HG03378 (cell line): ENCODE results near the gene SFR1.
A peak's percentile ranks its signal among the peaks of the same experiment; 100 is the strongest.

ENCODE experiments used
- ATAC-seq: cut with Tn5 transposase; IDR thresholded peaks from one replicate; pipeline ENCODE4 v1.9.1; 2021; ENCODE audit warnings: mild to moderate bottlenecking, moderate library complexity; ENCODE audit not compliant: unreplicated experiment

SFR1 gene, protein sequence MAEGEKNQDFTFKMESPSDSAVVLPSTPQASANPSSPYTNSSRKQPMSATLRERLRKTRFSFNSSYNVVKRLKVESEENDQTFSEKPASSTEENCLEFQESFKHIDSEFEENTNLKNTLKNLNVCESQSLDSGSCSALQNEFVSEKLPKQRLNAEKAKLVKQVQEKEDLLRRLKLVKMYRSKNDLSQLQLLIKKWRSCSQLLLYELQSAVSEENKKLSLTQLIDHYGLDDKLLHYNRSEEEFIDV

DNA sequence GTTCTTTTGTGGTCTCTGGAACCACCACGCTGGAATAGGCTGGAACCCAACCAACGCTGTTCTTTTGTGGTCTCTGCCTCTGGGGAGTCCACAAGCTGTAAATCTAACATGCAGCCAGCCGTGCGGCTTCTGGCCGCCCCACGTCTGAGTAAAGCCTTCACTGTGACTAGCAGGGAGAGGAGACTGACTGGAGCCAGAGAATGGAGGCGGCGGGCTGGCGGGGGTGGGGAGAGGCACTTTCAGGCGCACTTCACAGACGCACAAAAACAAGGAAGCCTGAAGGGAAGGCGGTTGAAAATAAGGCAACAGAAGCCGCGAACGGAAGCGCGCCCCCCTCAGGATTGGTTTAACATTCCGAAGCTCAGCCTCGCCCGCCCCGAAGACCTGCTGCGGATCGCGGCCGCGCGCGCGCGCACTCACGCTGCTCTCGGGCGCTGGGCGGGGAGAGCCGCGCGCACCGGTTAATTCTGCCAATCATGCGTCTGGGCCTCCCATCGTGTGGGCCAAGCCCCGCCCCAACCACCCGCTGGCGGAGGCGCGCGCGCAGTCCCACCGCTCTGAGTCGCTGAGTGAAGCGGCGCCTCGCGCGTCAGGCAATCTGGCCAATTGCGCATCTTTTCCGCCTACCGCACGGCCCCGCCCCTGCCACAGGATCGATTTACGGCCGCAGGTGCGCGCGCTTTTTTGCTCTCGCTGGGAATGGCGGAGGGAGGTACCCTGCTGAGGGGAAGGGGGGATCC lies at the start of gene SFR1:
Gene SFR1 (plus strand): TSS at position 687 of the 740 bp plus-strand sequence. CDS start 13 bp downstream, at position 700.
- peak; percentile 79 for ATAC-seq

DNA sequence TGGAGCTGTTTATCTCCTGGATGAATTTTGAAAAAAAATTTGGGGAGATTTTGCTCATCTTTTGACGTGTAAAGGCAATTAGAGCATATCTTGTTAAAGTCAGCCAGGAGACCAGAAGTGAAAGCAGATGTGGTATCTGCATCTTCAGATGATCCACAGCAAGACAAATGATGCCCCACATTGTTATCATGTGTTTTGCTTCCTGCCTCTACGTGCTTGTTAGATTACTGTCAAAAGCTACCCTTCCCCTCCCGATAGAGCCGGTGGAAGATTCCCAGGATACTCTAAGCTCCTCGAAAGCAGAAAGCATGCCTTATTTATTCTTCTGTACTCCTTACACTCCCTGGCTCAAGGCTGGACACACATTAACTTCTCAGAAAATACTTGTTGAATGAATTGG lies 49.2 kb upstream of the SFR1 start:
- ATAC-seq: no peak

DNA sequence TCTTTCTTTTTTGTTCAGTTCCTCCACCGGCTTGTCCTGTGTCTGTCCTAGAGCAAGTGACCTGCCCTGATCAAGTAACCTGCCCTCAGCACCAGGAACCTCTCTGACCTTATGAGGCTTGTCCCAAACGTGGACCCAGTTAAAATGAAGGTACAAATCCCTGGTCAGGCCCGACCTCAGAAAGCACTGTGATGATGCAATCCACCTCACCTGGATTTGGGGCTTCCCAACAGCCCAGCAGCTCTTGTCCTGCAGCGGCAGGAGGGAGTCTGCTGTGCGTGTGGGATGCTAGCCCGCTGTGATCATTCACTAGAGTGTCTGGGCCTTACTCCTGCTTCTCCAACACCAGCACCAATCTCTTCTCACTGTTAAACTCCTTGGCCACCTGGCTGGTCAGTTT lies 47.5 kb upstream of the SFR1 start:
- no peak for ATAC-seq

DNA sequence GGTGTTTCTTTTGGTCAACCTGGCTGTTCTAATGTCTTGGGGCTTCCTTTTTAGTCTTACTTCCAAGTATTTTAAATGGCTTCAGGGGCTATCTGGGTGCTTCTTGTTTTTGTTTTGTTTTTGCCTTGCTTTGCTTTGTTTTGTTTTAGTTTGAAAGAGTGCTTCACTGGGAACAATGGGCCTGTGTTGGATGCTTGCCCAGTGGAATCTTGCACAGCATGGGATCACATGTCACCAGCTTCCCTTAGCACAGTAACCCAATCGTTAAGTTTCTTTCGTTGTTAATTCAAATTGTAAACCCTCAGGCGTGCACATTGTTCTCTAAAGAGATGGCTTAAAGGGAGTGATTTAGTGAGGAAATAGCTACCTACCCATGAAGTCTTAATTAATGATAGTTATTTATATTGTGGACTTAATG lies 45.2 kb upstream of the SFR1 start:
- no peak for ATAC-seq

DNA sequence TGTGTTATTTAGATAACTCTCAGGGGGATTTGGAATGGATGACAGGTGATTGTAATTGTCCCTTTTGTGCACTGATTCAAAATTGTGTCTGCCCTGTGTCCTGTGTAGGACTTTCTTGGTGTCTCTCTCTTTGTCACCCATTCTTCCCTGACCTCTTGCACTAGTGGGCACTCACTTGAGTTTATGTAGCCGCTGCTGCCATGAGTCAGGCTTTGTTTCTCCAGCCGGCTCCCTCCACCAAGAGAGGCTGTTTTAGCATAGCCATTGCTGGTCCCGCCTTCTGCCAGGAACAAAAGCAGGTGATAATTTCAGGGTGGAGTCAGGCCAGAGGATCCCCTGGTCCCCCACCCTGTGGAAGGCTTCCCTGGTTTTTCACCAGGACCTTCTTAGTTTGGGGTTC lies 44.7 kb upstream of the SFR1 start:
- ATAC-seq: no peak

DNA sequence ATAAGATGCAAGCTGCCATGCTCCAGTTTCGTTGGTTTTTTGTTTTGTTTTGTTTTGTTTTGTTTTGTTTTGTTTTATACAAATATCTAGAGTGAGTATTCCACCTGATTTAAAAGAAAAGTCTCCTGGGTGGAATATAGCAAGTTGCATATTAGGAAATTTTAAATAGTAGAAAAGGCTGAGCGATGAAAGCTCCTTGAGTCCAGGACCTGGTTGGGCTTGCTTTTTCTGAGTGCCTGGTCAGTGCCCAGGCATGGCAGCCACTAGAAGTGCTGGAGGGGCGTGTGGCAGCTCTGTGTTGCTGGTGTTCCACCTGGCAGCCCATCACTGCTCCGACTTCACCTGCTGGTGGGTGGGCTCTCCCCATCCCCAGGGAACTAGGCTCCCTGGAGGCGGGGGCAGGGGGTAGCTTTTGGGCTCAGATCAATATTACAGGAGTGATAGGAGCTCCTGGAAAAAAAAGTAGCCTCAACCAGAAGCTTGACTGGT lies 44.3 kb upstream of the SFR1 start:
- no peak for ATAC-seq

DNA sequence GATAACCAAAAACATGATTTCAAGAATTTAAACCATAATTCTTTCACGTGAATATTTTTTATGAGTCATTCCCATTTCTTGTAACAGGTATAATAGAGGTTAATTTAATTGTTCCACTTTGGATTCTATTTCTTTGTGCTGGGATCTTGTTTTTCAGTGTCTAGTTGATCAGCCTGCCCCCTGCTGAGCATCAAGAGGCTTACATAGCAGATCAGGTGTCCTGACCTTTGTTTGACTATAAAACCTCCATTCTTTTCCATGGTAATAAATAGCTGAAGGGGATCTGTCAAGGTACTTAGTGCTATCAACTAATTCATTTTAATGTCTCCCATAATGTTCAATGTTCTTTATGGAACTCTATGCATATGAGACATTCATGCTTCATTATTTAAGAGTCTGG lies 41.2 kb upstream of the SFR1 start:
- no peak for ATAC-seq

DNA sequence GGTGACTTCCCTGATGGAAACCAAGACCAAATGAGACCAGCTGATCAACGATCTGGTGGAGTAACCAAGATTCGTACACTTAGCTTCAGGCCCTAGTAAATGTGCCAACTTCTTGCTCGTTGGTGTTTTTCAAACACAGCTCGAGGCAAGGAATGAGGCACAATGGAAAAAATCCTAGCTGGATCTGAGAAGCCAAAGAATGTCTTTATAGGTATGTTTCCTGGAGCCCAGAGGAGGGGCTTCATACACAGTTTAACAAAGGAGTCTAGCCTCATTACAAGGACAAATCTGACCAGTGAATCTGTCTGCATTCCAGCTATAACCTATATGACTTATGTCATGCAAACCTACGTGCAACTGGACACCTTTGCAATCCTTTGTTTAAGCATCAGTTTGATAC lies 40.0 kb upstream of the SFR1 start:
- no peak for ATAC-seq

DNA sequence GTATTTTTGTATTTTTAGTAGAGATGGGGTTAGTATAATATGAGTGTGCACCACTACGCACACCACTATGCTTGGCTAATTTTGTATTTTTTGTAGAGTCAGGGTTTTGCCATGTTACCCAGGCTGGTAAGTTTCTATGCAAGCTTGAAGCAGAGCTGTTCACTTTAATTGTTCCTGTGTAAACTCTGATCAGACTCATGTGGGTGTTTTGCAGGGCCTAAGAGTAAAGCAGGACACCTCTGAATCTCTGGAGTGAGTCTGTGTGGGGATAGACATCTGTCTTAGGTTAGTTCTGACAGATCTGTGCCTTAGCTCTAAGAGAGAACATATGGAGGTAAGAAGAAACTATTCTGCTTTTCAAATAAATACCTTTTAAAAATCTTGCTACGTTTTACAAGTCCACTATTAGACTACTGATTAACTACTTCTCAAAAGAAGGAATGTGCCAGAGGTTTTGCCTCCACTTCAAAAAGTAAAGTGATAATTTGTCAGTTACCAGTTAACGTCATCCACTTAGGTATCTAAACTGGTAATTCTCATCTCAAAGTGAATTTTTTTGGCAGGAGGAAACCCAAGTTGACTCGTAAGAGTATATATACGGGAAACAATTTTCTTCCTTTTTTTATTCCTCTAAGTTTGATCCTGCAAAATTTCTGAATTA lies 37.4 kb upstream of the SFR1 start:
- no peak for ATAC-seq

DNA sequence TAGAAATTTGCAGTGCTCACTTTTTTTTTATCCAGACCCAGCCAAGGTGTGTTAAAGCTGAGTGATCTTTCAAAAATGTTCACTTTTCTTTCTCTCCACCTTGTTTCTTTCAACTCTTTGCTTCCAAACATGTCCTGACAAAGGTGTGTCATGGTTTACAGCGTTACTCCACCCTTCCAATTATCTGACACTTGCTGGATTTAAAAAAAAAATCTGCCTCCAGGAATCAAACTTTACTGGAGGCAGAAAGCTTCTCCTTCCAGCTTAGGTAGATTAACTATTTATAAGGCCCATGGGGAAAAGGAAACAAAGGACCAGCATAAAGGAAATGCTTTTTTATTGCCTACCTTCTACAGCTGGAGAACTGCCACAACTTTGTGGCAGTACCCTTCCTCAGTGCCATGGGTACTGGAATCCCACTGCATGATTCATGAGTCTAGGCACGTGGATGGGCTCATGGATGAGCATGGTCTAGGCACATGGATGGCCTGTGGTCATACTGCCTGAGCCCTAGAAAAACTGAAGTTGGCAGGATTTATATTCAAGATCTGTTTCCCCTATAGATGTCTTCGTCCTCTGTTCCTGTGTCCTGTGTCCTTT lies 36.1 kb upstream of the SFR1 start, which contains the start of gene COL17A1:
Gene COL17A1 (minus strand): TSS at position 80 of the 600 bp plus-strand sequence. CDS start 5,207 bp downstream, outside the sequence.
- ATAC-seq: no peak

DNA sequence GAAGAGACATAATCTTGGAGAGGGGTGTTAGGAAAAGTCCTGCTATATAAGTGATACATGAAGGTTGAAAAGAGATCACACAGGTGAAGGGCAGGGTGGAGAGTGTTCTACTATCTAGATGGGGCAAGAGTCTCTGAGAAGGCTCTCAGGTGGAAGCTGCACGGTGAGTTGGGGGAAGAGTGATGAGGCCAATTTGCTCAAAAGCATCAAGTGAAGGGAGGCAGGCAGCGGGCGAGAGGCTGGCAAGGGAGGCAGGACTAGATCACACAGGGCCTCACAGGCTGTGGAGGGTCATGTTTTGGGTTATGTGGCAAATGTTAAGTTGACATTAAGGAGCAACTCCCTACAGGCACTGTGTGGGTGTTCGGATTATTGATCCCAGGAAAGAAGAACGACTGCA lies 33.7 kb upstream of the SFR1 start:
- ATAC-seq: no peak

DNA sequence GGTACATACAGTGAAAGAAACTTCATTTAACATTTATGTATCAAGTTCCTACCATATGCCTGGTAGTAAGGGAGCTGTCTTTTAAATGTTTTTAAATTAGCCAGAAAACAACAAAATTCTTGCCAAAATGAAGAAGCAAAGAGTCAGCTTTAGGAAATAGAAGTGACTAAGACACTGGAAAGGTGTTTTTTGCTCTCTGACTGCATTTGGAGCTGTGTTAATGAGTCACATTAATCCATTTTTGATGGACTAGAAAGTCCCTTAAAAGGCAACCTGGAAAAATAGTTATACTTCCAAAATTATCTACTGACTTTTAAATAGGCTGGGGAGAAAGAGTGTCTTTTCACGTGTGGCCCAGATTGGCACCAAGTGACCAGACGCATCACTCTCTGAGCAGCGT lies 32.4 kb upstream of the SFR1 start:
- no peak for ATAC-seq

DNA sequence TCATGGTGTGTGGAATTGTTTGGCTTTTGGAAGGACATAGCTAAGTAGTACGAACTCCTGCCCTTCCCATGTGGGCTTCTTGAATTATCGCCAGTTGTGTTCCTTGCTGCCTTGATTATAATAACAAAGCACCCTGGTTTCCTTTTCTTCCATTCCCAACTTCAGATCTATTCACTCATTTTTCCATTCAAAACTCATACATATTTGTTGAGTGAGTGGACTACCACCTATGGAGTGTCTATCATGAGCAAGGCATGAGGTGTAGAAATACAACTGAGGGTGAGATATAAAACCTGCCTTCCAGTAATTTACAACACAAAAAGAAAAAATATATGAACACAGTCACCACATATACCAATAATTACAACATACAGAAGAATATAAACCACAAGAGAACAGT lies 31.4 kb upstream of the SFR1 start:
- no peak for ATAC-seq

DNA sequence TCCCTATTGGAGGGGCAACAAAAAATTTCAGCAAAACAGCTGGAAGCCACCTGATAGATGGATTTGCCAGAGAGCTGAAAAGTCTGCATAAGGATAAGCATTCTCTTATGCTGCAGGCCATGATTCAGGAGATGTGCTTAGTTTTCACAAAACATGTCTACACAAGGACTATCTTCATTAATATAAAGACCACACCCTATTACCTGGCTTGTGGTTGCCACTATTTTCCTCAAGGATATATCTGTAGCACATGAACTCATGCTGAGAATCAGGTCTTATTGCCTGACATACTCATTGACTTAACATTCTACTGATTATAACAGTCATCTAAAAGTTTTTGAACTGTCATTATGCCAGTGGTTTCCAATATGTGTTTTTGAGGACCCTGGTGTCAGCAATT lies 29.2 kb upstream of the SFR1 start:
- no peak for ATAC-seq

DNA sequence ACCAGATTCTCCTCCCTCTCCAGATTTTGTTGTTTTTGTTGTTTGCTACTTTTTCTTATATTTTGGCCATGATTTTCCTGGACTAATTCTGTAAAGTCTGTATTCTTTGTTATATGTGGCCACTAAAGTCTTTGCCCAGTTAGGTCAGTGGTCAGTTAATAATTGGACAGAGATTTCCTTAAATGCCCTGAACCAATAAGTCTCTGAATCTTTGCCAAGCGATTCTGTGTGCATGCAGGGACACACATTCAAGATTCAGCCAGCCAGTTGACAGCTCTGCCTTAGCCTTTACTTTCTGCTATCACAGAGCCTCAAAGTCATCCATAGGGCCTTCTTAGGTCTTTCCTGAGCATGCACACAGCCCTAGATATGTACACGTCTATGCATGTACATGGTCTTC lies 25.3 kb upstream of the SFR1 start:
- ATAC-seq: no peak

DNA sequence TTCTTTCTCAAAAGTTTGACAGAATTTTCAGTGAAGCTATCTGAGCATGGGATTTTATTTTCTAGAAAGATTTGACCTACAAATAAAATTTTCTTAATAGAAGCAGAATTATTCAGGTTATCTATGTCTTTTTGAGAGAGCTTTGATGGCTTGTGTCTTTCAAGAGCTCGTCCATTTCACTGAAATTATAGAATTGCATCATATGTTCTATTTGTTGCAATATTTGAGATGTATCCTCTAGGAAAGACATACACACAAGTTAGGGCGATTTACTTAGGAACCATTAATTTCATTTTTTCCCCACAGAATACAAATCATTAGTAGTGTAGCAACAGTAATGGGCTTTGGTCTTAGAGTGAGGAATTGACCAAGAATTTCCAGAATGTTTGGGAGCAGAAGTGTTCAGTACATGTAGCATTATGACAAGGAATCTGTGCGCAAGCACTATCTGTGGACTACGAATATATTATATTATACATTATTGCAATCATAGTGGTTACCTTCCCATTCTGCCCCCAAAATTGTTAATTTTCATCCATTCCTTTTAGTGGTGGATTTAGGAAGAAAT lies 23.5 kb upstream of the SFR1 start:
- ATAC-seq: no peak

DNA sequence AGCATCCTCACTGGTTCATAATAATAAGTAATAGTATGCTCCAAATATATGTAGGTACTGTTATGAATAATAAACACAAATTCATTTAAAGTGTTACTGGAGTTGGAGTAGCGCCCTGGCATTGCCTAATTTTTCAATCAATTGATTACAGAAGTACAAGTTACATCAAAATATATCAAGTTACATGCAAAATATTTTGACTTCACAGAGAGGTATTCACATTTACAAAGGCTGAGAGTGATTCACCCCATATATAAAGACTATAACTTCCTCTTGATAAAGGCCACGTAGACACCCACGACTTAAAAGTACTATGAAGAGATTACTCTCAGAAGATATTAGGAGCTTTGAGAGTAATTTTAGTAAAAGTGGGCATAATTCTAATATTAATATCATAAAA lies 22.7 kb upstream of the SFR1 start:
- ATAC-seq: no peak

DNA sequence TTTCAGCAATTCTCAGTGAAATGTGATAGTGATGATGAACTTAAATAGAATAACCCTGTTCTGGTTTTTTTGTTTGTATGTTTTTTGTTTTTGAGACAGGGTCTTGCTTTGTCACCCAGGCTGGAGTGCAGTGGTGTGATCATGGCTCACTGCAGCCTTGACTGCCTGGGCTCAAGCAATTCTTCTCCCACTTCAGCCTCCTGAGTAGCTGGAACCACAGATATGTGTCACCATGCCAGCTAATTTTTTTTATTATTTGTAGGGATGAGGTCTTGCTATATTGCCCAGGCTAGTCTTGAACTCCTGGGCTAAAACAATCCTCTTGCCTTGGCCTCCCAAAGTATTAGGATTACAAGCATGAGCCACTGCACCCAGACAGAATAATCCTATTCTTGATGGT lies 22.0 kb upstream of the SFR1 start:
- no peak for ATAC-seq

DNA sequence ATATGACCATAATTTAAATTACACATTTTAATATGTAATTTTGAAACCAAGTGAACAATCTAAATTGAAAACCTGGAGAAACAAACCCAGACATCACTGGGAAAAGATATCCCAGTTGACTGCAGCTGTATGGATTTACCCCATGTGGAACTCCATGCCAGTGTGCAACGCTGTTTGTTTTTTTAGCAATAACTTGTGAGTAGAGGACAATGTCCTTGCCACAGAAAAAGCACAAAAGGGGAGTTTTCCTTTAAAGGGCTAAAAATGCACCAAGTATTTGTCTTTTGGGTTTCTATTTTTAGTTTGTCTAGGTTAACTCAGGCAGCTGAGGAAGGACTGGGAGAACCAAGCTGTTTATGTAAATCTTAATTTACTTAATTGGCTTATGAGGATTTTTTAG lies 21.2 kb upstream of the SFR1 start:
- ATAC-seq: no peak

DNA sequence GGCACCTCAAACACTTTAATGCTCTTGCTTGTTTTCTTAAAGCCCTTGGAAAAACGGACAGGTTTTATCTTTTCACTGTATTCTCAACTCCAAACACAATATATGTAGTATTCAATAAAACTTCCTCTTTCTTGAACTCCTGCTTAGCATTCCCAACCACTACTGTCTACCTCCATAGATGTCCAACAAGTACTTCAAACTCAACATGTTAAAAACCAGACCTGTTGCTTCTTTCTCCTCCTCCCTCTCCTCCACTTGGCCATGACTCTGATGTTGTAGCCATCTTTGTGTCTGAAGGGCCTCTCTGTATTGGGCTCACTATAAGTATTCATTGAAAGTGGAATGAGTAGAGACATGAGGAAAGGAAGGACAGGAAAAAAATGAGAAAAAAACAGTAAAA lies 20.1 kb upstream of the SFR1 start:
- ATAC-seq: no peak

DNA sequence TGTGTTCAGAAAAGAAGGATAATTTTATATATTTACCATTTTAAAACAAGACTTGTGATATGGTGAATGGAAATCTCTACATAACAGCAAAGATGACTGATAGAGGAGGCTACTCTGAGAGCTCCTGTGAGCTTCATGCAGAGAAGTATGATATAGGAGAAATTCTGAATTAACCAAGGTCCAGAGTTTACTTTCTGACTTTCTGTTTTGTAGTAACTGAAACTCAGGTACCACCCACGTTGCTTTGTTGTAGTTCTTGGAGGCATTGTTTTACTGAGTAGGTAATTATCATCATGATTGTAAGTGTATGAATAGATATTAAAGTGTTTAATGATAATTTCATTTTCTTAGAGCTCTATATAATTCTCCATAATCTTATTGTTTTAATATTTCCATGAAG lies 18.0 kb upstream of the SFR1 start:
- no peak for ATAC-seq
